Spleen (tissue), 13 donors: Measurements from ENCODE around the gene CMYA5. TPM values are rescaled to one million over a fixed set of nuclear protein-coding genes. Genes with fewer than 3 reads are reported as not detected.

Experiments used
- DNase-seq: peaks from one replicate; pipeline ENCODE4 v3.0.0-alpha.2; 2020
- H3K27ac ChIP-seq, 8 donors: fragments of 200-600 bp; sonication (generic) in 7 of 8; 1 replicate in 4 of 8; 2 replicates in 4 of 8; pipeline versions ENCODE4 v1.5.0 to v1.8.0; 2016 to 2021; ENCODE audit warnings: inconsistent platforms in 4 of 8, mild to moderate bottlenecking in 4 of 8, moderate library complexity in 1 of 8
- H3K27me3 ChIP-seq, 7 donors: fragments of 200-600 bp; sonication (generic) in 6 of 7; replicated peaks in 1 of 7; 1 replicate in 4 of 7; 2 replicates in 3 of 7; pipeline versions ENCODE4 v1.5.0 to v1.8.0; 2016 to 2021; ENCODE audit warnings: inconsistent platforms in 3 of 7, mild to moderate bottlenecking in 1 of 7
- H3K36me3 ChIP-seq, 6 donors: fragments of 200-600 bp; sonication (generic) in 5 of 6; 1 replicate in 4 of 6; 2 replicates in 2 of 6; pipeline versions ENCODE4 v1.5.0 to v1.8.0; 2016 to 2021; ENCODE audit warnings: inconsistent platforms in 2 of 6
- H3K4me1 ChIP-seq, 6 donors: fragments of 200-600 bp; sonication (generic) in 5 of 6; 1 replicate in 3 of 6; 2 replicates in 3 of 6; pipeline versions ENCODE4 v1.5.0 to v1.8.0; 2016 to 2021; ENCODE audit warnings: inconsistent platforms in 3 of 6
- H3K4me3 ChIP-seq, 8 donors: fragments of 200-600 bp; sonication (generic) in 7 of 8; 1 replicate in 4 of 8; 2 replicates in 4 of 8; pipeline versions ENCODE4 v1.5.0 to v1.8.0; 2016 to 2021; ENCODE audit warnings: inconsistent platforms in 4 of 8, mild to moderate bottlenecking in 4 of 8, moderate library complexity in 2 of 8
- H3K9me3 ChIP-seq, 8 donors: fragments of 200-600 bp; sonication (generic) in 7 of 8; 1 replicate in 4 of 8; 2 replicates in 4 of 8; pipeline versions ENCODE4 v1.5.0 to v1.8.0; 2016 to 2021; ENCODE audit warnings: inconsistent platforms in 4 of 8
- POLR2A ChIP-seq, 3 donors: fragments of 450-650 bp; IDR thresholded peaks; one replicate each; pipeline ENCODE4 v1.5.1; 2017; ENCODE audit warnings: antibody characterized with exemption in 3 of 3, mild to moderate bottlenecking in 1 of 3
- POLR2AphosphoS5 ChIP-seq, 3 donors: sonication (generic); formaldehyde crosslinking; IDR thresholded peaks; one replicate each; pipeline ENCODE4 v1.5.1; 2017; ENCODE audit warnings: antibody characterized with exemption in 3 of 3
- WGBS, 5 donors: extraction: QIAGEN DNeasy Blood & Tissue Kit in 3 of 5; methylation state at CpG; one replicate each; pipeline versions ENCODE4 v1.1.5 to v1.1.7; 2013 to 2018; 5-methylcytosine and 5-hydroxymethylcytosine counted together
- intact Hi-C: fragments of 100-400 bp; cut with DNase I; formaldehyde crosslinking; loops from one replicate; pipeline ENCODE4 v1.15.0; 2023; ENCODE audit warnings: low total_unique reads
- long read RNA-seq, 2 donors: transcript quantifications; one replicate each; lab custom pipeline, GENCODE V29; 2026
- polyA plus RNA-seq, 3 donors: library from polyadenylated mRNA; stranded (reverse); fragments of 200-250 nt; gene quantifications; one replicate each; pipeline ENCODE4 v1.2.1, GENCODE V29; 2013
- total RNA-seq, 7 donors: library from RNA; depleted of rRNA in 3 of 7; stranded (reverse); fragments of >200 nt in 3 of 7; fragmentation: NEBNext Ultra II Directional in 4 of 7; extraction: Animal tissue kit (Norgen Biotek cat#: 25700) in 4 of 7; gene quantifications; one replicate each; pipeline versions ENCODE4 v1.1.0 to v1.2.1, GENCODE V29; 2016 to 2021
- TF ChIP-seq, protein P1 (sequence below), 11 experiments: fragments of 200-600 bp in 7 of 11; fragments of 450-650 bp in 4 of 11; sonication (generic) in 4 of 11; IDR thresholded peaks in 8 of 11; conservative IDR thresholded peaks in 3 of 11; 1 replicate in 7 of 11; 2 replicates in 4 of 11; pipeline versions ENCODE4 v1.4.0 to v1.8.0; 2016 to 2021; ENCODE audit warnings: antibody characterized with exemption in 11 of 11, inconsistent platforms in 4 of 11, mild to moderate bottlenecking in 1 of 11
- donor health status: healthy with polysubstance abuse.
- donor health status: DM: no; HTN: no; CAD: no; lungs with moderate emphysema.
- donor health status: DM: no; HTN: no; CAD: no.
- donor health status: Bipolar disorder and iron deficiency.
- donor health status: healthy.
- donor health status: DM: no; HTN: no; CAD: no.
- donor health status: DM: yes; HTN: yes; CAD: no.

CMYA5 gene
- total RNA-seq (under 1 TPM; 0.20 to 0.85 (median 0.32) TPM), polyA plus RNA-seq (under 1 TPM; 0.13 to 0.24 (median 0.14) TPM)
- long read RNA-seq, donor 1: 0 reads
- long read RNA-seq, donor 2: 0 reads

DNA sequence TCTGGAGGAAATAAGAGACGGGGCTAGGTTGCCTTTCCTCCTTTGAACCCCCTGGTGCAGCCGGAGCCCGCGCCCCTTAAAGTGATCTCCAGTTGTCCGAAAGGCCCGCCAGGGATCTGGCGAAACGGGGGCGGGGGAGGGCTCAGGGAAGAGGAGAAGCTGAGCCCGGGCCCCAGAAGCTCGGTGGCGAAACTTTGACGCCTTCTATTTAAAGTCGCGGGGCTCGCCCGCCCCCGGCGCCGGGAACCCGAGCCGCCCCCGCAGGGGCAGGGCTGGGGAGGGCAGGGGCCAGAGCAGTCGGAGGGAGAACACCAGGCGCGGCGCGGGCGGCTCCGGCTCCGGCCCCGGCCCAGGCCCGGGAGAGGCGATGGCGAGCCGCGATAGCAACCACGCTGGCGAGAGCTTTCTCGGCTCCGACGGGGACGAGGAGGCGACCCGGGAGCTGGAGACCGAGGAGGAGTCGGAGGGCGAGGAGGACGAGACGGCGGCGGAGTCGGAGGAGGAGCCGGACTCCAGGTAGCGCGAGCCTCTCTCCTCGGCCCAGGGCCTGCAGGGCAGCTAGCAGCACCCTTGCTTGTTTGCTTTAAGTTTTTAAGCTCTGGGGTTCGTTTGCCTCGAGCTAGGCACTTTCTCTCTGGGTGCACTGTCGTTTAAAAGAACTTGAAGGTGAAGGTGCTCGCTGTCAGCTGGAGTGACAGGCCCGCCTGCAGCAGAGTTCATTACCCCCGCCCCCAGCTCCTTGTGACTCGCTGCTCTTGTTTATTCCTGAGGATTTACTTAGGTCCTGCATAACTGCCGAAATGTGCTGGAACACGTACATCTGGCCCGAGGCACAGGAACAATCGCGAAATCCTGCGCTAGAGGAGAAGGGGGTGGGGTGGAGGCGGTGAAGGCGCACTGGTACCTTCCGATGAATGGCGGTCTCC, at the start of gene CMYA5:
CMYA5 (plus strand) TSS at position 296 of the 926 bp plus-strand sequence; CDS start at position 368, 72 bp downstream.
- intact Hi-C loops: no loop called here
- no peaks in the 10 kb centered on the region for H3K4me1 ChIP-seq
- H3K27ac ChIP-seq: no peak within 1 kb of the TSS
- H3K27me3 ChIP-seq: no peaks in the 10 kb centered on the region
- TF ChIP-seq, protein P1, sequence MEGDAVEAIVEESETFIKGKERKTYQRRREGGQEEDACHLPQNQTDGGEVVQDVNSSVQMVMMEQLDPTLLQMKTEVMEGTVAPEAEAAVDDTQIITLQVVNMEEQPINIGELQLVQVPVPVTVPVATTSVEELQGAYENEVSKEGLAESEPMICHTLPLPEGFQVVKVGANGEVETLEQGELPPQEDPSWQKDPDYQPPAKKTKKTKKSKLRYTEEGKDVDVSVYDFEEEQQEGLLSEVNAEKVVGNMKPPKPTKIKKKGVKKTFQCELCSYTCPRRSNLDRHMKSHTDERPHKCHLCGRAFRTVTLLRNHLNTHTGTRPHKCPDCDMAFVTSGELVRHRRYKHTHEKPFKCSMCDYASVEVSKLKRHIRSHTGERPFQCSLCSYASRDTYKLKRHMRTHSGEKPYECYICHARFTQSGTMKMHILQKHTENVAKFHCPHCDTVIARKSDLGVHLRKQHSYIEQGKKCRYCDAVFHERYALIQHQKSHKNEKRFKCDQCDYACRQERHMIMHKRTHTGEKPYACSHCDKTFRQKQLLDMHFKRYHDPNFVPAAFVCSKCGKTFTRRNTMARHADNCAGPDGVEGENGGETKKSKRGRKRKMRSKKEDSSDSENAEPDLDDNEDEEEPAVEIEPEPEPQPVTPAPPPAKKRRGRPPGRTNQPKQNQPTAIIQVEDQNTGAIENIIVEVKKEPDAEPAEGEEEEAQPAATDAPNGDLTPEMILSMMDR (IDR thresholded peaks at IDR 0.05 in 8 of 11, conservative IDR thresholded peaks at IDR 0.05 in 3 of 11): no peak
- no peak for TF ChIP-seq POLR2A (IDR thresholded peaks at IDR 0.05)
- TF ChIP-seq POLR2AphosphoS5 (IDR thresholded peaks at IDR 0.05): peak in 2 of 3 donors; percentile 26 to 49
- DNase-seq: no peak
- peaks cover 0 to 55% (median 16%) of the 10 kb centered on the region in 6 donors for H3K36me3 ChIP-seq
- 54 to 83% (median 61%) methylated on average over 44 to 74 of the region's 74 CpGs for WGBS, 5 donors
- peaks cover 0 to 4% (median 0%) of the 10 kb centered on the region in 8 donors for H3K9me3 ChIP-seq
- no peak within 1 kb of the TSS for H3K4me3 ChIP-seq

DNA sequence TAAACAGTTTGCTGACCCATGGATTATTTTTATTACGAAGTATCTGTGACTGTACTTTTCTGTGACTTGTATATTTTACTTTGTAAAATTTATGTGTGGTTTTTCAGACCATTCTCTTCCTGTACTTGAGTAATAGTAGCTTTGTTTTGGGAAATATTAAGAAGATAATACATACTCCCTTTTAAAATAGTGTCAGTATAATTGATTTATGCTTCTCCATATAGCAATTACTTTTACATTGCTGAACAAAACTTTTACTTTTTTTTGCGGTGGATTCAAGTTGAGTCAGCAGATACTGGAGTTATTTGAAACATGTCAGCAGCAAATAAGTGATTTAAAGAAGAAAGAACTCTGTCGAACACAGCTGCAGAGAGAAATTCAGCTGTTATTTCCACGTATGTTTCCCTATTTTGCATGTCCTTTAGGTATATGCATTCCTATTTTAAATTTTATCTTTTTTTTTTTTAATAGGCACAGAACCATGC, 49.0 kb upstream of the CMYA5 start:
- DNase-seq: no peak
- Histone ChIP-seq H3K27ac (no peak overlapping the region), H3K27me3 (no peaks in the 10 kb centered on the region), H3K4me3 (no peak overlapping the region), H3K9me3 (no peaks in the 10 kb centered on the region), H3K36me3 (peaks cover 0 to 99% (median 44%) of the 10 kb centered on the region in 6 donors), H3K4me1 (peaks cover 0 to 27% (median 0%) of the 10 kb centered on the region in 6 donors)
- intact Hi-C loops: no loop called here
- 73 to 82% (median 82%) methylated on average over 4 of the region's 4 CpGs for WGBS, 5 donors
- TF ChIP-seq POLR2AphosphoS5 (IDR thresholded peaks at IDR 0.05) (no peak), POLR2A (IDR thresholded peaks at IDR 0.05) (no peak)
- TF ChIP-seq, protein P1 (IDR thresholded peaks at IDR 0.05 in 8 of 11, conservative IDR thresholded peaks at IDR 0.05 in 3 of 11): no peak

DNA sequence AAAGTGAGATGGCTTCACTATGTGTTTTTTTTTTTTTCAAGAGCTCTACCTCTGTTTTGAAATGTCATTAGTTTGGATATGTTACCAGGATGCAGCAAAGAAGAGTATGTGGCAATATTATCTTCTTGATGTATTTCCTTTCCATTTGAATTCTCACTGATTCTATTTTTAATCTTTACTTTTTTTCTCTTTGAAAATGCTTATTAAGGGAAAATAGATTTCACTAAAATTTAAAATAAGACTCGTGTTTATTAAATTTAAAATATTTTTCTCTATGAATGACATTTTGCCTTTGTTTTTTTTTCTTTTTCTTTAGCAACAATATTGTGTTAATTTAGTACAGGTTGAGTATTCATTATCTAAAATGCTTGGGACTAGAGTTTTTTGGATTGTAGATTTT, 48.2 kb upstream of the CMYA5 start:
- Histone ChIP-seq H3K4me1 (peaks cover 0 to 27% (median 0%) of the 10 kb centered on the region in 6 donors), H3K4me3 (no peak overlapping the region), H3K27me3 (no peaks in the 10 kb centered on the region), H3K9me3 (no peaks in the 10 kb centered on the region), H3K36me3 (peaks cover 0 to 99% (median 50%) of the 10 kb centered on the region in 6 donors), H3K27ac (no peak overlapping the region)
- intact Hi-C loops: no loop called here
- no peak for DNase-seq
- TF ChIP-seq, protein P1 (IDR thresholded peaks at IDR 0.05 in 8 of 11, conservative IDR thresholded peaks at IDR 0.05 in 3 of 11): no peak
- TF ChIP-seq POLR2A (IDR thresholded peaks at IDR 0.05) (no peak), POLR2AphosphoS5 (IDR thresholded peaks at IDR 0.05) (no peak)
- WGBS, 5 donors: 89 to 97% (median 95%) methylated on average over 1 of the region's 1 CpG

DNA sequence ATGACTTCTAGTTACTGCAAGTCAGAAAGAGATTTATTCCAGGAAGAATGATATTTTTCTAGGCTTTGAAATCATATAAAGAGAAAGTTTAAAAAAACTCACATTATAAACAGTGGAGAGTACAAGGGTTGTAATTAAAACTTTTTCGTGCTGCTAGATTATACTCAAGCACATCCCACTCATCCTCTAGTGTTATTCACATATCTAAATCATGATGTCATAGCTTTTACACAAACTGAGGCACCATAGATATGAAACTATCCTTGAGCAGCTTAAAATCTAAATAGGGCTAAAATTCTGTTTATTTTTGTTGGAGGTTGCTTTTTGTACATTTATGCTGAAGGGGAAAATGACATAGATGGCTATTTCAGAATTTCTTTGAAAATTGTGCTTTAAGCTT, 47.4 kb upstream of the CMYA5 start:
- Histone ChIP-seq H3K27ac (no peak overlapping the region), H3K4me1 (peaks cover 0 to 23% (median 0%) of the 10 kb centered on the region in 6 donors), H3K4me3 (no peak overlapping the region), H3K9me3 (no peaks in the 10 kb centered on the region), H3K36me3 (peaks cover 0 to 99% (median 57%) of the 10 kb centered on the region in 6 donors), H3K27me3 (no peaks in the 10 kb centered on the region)
- WGBS, 5 donors: 79 to 96% (median 92%) methylated on average over 1 of the region's 1 CpG
- TF ChIP-seq POLR2AphosphoS5 (IDR thresholded peaks at IDR 0.05) (no peak), POLR2A (IDR thresholded peaks at IDR 0.05) (no peak)
- TF ChIP-seq, protein P1 (IDR thresholded peaks at IDR 0.05 in 8 of 11, conservative IDR thresholded peaks at IDR 0.05 in 3 of 11): no peak
- DNase-seq: no peak
- intact Hi-C loops: no loop called here
